Activated CD8-positive, alpha-beta memory T cell treated with anti-CD3 and anti-CD28 coated beads for 24 hours (primary cell): ENCODE results near the gene BMAL1.
A peak's percentile ranks its signal among the peaks of the same experiment; 100 is the strongest.

Experiments
- DNase-seq: peaks from one replicate; pipeline ENCODE4 v3.0.0-alpha.2; 2020

BMAL1 gene

GRCh38 chr11:13262096-13262495 lies 15.5 kb upstream of the BMAL1 start:
- no peak for DNase-seq

DNA sequence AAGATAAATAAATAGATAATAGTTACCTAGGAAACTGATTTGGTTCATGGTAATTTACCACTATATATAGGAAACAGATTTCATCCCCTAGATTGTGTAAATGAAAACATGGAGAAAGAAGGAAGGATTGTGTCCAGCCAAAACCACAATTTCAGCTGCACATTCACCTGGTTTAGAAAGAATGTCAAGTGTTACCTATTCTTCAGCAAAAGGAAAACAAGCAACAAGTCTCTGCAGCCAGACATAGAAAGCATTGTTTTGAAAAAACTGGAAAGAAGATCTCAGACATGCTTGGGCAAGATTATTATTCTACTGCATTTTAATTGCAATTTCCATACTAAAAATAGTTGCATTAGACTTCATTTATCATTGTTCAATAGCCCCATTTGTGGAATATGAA lies 8.8 kb upstream of the BMAL1 start:
- DNase-seq: no peak

DNA sequence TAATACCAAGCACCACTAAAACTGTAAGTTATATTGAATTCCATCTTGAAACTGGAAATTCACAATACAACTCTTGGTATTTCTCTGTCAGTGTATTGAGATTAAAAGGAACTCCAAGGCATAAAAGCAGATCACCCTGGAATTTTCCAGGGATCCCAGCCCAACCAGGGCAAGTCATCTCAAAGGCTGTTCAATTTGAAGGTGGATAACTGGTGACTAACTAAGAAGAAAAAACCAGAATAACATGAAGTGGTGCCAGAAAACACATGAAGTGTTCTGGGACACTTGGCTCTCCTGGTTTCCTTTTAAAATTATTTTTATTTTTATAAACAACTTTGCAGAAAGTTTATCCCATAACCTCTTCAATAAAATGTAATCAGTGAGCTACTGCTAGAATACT lies 7.8 kb upstream of the BMAL1 start:
- DNase-seq: no peak

GRCh38 chr11:13271060-13271693 lies 6.4 kb upstream of the BMAL1 start:
- no peak for DNase-seq

DNA sequence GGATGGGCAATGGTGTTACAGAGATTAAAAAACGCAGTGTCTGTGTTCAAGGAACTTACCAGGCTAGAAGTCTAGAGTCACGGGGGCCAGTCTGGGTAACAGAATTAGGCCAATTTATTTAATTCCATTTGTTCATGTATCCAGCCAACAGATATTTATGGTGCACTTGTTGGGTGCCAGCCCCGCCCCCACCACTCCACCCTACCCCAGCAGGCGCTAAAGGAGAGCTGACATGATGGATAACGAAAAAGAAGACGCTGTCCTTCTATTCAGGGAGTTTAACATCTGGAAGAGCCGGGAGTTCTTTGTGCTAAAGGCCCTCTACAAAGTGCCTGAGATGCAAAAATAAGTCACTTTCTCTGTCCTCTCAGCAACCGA lies 1.1 kb upstream of the BMAL1 start:
- DNase-seq: no peak

DNA sequence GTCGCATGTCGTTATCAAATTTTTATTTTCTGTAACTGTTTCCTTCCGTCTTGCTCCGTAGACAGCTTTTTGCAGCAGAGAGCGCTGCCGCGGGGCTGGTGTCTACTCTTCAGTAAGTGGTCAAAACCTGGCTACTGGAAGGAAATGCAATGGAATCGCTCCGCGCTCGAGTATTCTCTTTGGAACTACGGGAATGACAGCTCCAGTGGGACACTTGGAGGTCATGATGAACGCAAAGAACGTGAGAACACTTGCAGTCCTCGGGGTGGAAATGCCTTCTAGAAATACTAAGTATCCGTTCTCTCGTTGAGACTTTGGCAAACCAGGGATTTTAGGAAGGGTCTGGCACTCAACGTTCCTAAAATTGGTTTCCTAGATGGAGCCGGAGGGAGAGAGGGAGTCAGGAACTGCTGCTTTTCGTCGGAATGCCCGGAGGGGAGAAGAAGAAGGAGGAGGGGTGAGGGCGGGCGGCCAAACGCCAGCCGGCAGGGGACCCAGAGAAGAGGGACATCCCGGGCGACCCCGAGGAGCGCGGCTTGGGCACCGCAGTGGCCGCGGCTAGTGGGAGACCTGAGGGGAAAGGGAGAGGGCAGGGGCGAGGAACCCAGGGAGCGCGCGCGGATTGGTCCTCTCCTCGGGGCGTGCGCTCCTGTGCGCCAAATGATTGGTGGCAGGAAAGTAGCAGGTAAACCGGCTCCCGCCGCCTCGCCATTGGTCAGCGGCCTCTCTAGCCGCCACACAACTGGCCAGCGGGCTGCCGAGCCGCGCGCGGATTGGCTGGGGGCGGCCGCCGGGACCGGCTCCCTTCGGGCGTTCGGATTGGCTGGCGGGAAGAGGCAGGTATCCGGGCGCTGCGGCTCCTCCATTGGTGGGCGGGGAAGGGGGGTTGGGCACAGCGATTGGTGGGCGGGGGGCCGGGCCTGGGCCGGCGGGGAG lies 490 bp upstream of the BMAL1 start:
- DNase-seq: peak; percentile 97

- no peak for DNase-seq
These were observed 1.3 kb downstream of the BMAL1 start for GRCh38 chr11:13278609-13279486.

DNA sequence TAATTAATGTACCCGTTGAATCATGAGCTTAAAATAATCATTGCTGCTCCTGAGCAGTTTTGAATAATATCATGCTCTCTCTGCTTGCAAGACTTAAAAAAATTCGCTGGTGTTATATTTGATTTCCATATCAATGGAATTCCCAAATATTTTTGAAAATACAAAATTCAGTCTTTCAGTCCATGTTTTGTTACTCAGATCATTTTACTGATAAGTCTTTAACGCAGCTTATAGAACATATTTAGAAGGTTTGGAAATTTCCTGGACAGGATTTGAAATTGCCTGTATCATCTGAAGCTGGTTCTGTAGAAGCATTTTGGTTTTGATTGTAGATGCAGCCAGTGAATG lies 1.9 kb downstream of the BMAL1 start:
- DNase-seq: no peak

- DNase-seq: no peak
These were observed 2.6 kb downstream of the BMAL1 start for GRCh38 chr11:13280092-13280722.

DNA sequence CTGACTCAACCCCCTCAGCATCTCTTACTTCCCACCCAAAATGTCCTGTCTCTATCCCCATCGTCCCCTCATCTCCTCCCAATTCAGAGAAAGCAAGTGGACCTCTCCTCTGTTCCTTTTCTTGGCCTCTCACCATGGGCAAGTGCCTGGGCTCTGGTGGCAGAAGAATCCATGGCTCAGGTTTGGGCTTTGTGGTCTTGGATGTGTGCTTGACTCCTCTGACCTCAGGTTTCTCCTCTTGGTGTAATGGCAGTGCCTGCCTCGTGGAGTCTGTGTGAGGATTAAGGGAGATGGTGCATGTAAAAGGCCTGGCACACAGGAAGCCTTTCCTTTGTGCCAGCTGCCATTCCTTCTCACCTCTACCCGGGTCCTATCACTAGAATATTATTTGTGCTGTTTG lies 3.2 kb downstream of the BMAL1 start:
- no peak for DNase-seq

DNA sequence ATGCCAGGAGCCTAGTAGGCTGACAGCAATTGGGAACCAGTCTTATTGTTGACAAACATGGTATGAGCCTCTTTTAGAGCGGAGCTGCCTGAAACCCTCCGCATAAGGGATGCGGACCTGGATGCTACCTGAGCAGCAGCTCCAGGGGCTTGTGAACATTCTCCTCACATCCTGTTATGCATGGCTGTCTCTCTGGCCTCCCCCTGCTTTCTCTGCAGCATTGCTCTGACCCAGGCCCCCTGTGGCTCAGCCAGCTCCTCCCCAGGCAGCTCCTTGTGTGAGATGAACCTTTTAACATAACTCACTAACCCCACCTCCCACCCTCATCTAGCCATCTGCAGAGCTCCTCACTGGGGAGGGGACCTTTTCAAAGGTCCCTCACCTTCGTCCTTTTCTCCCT lies 6.0 kb downstream of the BMAL1 start:
- DNase-seq: no peak

DNA sequence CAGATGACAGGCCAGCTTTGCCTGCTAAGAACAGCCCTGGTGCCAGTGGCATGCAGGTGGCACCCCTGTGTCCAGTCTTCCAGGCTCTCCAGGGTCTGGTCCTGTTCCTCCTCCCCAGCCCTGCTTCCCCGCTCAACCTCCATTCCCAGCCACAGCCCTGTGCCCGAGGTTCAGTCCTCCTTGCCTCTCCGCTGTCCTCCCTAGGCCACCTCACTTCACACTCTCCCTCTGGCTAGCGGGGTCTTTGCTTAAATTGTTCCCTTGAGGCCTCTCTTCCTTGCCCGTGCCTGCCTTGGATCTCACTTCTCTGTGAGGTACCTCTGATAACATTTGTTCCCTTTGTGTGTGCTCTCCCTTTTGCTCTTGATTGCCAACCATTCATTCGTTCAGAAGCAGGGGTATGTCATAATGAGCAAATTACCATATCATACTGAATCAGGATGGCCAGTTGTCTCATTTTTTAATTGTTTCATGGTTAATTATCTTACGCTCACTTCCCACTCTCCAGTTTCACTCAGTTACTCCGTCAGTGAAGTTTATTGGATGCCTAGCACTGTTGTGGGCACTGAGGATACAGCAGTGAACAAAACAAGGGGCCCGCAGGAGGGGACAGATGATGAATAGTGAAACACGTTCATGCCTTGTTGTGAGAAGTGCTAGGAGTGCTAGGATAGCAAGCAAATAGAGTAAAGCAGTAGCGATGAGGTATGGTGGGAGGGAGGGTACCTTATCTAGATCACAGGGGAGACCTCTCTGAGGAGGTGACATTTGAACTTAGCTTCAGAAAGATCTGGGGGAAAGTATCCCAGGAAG lies 7.4 kb downstream of the BMAL1 start:
- no peak for DNase-seq

DNA sequence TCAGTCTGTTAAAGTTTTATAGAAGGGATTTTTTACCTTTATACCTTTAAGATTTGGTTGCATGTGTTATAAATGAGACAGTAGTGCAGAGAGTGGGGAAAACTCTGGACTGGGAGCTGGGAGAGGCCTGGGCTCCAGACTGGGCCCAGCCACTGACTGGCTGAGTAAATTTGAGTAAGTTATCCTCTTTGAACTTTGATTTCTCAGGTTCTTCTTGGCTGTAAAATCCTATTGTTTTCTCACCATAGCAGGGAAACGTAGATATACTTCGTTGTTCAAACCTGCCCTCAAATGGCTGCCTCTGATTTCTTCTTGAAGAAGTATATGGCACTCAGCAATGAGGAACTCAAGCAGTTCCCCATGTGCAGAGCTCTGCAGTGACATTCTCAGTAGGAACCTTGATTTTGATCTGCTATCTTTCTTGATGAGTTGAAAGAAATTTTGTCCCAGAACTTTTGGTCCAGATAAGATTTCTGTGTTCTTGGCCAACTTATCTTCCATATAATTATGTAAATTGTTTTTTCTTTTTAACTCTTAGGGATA lies 8.8 kb downstream of the BMAL1 start:
- DNase-seq: no peak

DNA sequence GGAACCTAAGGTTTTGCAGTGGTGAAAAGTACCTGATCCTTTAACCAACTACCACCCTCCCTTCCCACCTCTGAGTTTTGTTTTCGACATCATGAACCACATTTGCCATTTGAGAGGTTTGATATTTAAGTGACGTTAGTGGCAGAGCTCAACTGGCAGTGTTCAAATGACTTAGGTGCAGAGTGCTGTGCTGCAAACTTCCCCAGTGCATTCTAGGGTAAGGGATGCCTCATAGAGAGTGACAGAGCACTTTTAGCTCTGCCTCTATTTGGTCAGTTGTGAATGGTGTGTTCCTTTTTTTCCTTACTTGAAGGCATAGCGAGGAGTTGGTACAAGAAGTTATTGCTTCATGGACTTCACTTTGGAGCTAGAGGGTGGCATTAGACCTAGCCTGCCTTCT lies 9.4 kb downstream of the BMAL1 start:
- no peak for DNase-seq

DNA sequence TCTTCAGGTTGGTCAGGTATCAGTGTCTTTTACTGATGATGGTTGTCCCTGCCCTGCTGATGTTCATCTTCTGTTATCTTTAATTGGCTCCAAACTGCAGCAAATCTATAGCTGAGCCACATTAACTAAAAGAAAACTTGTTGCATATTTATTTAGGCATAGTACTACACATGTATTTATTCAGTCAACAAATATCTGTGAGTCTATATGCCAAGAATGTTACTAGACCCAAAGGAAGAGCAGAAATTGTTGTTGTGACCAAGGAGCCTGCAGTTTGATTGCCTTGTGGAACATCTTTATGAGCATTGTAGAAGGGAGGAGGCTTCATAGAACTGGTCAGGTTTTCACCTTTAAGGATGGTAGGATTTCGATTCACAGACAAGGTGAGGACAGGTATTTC lies 10.1 kb downstream of the BMAL1 start:
- no peak for DNase-seq

- DNase-seq: no peak
These were observed 10.9 kb downstream of the BMAL1 start for GRCh38 chr11:13288375-13289029.

- no peak for DNase-seq
These were observed 11.5 kb downstream of the BMAL1 start for GRCh38 chr11:13289081-13289480.

DNA sequence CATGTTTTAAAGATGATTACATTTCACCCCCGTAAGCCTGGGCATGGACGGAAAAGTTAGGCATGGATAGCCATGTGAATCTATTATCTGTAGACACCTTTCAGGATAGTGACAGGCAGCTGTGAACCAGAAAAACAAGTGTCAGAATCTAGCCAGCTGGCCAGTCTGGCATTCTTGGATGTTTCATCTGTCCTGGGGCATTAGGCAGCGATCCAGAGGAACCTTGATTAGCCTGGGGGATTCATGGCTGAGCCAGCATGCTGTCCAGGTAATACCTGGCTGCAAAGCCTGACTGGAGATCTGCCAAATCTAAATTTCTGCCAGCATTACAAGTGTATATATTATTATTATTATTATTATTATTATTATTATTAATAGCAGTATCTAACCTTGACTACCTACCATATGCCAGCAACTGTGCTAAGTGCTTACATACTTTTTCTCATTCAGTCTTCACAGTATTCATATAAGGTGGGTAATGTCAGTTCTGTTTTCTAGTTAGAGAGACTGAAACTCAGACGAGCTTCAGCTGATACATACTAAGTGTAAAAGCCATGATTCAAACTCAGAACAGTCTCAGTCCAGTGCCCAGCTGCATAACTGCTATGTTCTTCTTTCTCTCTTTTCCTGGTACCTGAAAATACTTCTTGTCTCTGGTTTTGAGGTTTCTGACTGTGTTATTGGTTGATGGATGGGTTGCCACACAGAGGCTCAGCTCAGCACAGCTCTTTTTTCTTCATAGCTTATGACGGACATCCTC lies 12.8 kb downstream of the BMAL1 start:
- DNase-seq: no peak

DNA sequence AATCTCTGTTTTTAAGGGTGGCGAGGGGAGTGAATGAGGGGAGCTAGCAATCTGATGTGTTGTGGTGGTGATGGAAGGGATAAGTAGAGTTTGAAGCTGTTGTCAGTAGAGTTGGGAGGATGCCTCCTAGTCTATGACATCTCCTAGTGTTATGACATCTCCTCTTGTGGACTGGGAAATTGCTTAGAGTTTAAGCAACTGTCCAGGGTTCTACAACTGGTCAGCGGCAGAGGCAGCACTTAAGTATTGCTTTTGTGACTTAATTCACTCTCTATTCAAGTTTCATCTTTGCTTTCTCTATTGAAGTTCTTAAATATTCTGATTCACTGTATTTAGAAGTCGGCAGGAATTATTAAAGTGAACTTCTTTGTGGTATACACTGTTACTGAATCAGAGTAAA lies 13.8 kb downstream of the BMAL1 start:
- DNase-seq: no peak

- DNase-seq: no peak
These were observed 14.2 kb downstream of the BMAL1 start for GRCh38 chr11:13291800-13292199.

DNA sequence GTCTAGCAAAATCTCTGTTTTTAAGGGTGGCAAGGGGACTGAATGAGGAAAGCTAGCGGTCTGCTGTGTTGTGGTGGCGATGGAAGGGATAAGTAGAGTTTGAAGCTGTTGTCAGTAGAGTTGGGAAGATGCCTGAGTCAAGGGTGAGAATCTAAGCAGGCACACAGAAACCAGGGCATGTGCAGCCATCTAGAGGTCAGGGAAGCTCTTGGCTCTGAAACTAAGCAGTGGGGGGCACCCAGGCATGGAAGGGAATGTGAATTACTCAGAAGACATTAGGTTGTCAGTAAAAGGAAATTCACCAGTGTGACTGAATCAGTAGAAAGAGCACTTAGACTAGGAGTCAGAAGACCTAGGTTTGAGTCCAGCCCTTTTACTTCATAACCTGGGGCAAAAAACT lies 15.4 kb downstream of the BMAL1 start:
- no peak for DNase-seq
